K562 (cell line): Measurements from ENCODE around the gene ATMIN. TPM values are rescaled to one million over a fixed set of nuclear protein-coding genes. Genes with fewer than 3 reads are reported as not detected.
A peak's percentile ranks its signal among the peaks of the same experiment; 100 is the strongest.

Source experiments
- EGR1 ChIP-seq: fragments of 450-650 bp; conservative IDR thresholded peaks from 2 replicates; pipeline ENCODE4 v1.6.1; 2017; ENCODE audit warnings: mild to moderate bottlenecking
- FOXA1 ChIP-seq: fragments of 450-650 bp; IDR thresholded peaks from 2 replicates; pipeline ENCODE4 v1.6.1; 2016; ENCODE audit warnings: mild to moderate bottlenecking, borderline replicate concordance
- JUND ChIP-seq, 2 experiments: IDR thresholded peaks; 2 replicates in 1 of 2; 3 replicates in 1 of 2; pipeline ENCODE4 v1.6.1; 2011; ENCODE audit warnings: borderline replicate concordance in 2 of 2, low read depth in 2 of 2, low read length in 2 of 2, improper control_type of control experiment in 1 of 2, missing biosample characterization in 1 of 2, missing genetic modification characterization in 1 of 2, missing genetic modification reagents in 1 of 2
- MBD2 ChIP-seq: sonication (generic); IDR thresholded peaks from 2 replicates; pipeline ENCODE4 v1.6.1; 2016; ENCODE audit warnings: low read depth, borderline replicate concordance
- NR2F6 ChIP-seq: fragments of 450-650 bp; formaldehyde crosslinking; IDR thresholded peaks from 2 replicates; pipeline ENCODE4 v1.4.0; 2020; ENCODE audit warnings: mild to moderate bottlenecking
- POLR2H ChIP-seq: IDR thresholded peaks from 2 replicates; pipeline ENCODE4 v1.6.1; 2016; ENCODE audit warnings: missing genetic modification characterization, low read depth, mild to moderate bottlenecking, control low read depth, missing compliant biosample characterization, moderate library complexity
- SNIP1 ChIP-seq: fragments of 450-650 bp; IDR thresholded peaks from 2 replicates; pipeline ENCODE4 v1.7.1; 2017; ENCODE audit warnings: low read depth, mild to moderate bottlenecking
- SREBF1 ChIP-seq: fragments of 150-350 bp; IDR thresholded peaks from 2 replicates; pipeline ENCODE4 v1.6.1; 2014; ENCODE audit warnings: antibody characterized with exemption, low read depth, low read length, borderline replicate concordance
- XRCC5 ChIP-seq: fragments of 200-400 bp; formaldehyde crosslinking; IDR thresholded peaks from 2 replicates; pipeline ENCODE4 v1.6.1; 2017; ENCODE audit warnings: low read depth, mild to moderate bottlenecking, low read length
- ZNF124 ChIP-seq: sonication (generic); formaldehyde crosslinking; IDR thresholded peaks from 2 replicates; pipeline ENCODE4 v1.8.1; 2022; ENCODE audit warnings: missing genetic modification reagents
- polyA plus RNA-seq, 8 experiments: library from polyadenylated mRNA; depleted of rRNA in 4 of 8; stranded (reverse) in 5 of 8; unstranded in 3 of 8; fragments of >200 nt; fragmentation: Nextera tagmentation in 2 of 8; fragmentation: Illumina TruSeq in 1 of 8; extraction: Ambion mirVana in 2 of 8; extraction: Trizol in 1 of 8; gene quantifications; 2 replicates each; pipeline versions ENCODE4 v1.2.1 to v1.2.3, GENCODE V29; 2011 to 2014; ENCODE audit warnings: inconsistent platforms in 1 of 8, missing spikeins in 1 of 8
- total RNA-seq, 7 experiments: library from RNA; depleted of rRNA in 6 of 7; stranded (reverse); fragments of >200 nt in 6 of 7; fragmentation: Illumina TruSeq in 2 of 7; extraction: Trizol in 2 of 7; gene quantifications; 2 replicates each; pipeline versions ENCODE4 v1.2.1 to v1.2.3, GENCODE V29; 2011 to 2021; ENCODE audit warnings: low replicate concordance in 1 of 7
- TF ChIP-seq, protein P1 (sequence below): fragments of 450-650 bp; IDR thresholded peaks from 2 replicates; pipeline ENCODE4 v1.6.1; 2016; ENCODE audit warnings: borderline replicate concordance
- TF ChIP-seq, protein P2 (sequence below): fragments of 450-650 bp; IDR thresholded peaks from 2 replicates; pipeline ENCODE4 v1.6.1; 2017; ENCODE audit warnings: antibody characterized with exemption, mild to moderate bottlenecking
- TF ChIP-seq, protein P3 (sequence below): sonication (generic); formaldehyde crosslinking; IDR thresholded peaks from 2 replicates; pipeline ENCODE4 v1.8.1; 2022; ENCODE audit warnings: missing genetic modification reagents
- TF ChIP-seq, protein P4 (sequence below): sonication (generic); formaldehyde crosslinking; IDR thresholded peaks from 2 replicates; pipeline ENCODE4 v1.8.0; 2022; ENCODE audit warnings: mild to moderate bottlenecking, missing genetic modification reagents
- TF ChIP-seq, protein P5 (sequence below): IDR thresholded peaks from 3 replicates; pipeline ENCODE4 v1.6.1; 2011; ENCODE audit warnings: borderline replicate concordance, mild to moderate bottlenecking; ENCODE audit not compliant: insufficient read length, insufficient read depth

The ATMIN gene
- total and polyA plus RNA-seq, 9 of the 15 experiments (the other 6 are each of a cell fraction or from before 2014, with no cell fraction given), result 6.7 to 40.9 (median 23.4) TPM

DNA sequence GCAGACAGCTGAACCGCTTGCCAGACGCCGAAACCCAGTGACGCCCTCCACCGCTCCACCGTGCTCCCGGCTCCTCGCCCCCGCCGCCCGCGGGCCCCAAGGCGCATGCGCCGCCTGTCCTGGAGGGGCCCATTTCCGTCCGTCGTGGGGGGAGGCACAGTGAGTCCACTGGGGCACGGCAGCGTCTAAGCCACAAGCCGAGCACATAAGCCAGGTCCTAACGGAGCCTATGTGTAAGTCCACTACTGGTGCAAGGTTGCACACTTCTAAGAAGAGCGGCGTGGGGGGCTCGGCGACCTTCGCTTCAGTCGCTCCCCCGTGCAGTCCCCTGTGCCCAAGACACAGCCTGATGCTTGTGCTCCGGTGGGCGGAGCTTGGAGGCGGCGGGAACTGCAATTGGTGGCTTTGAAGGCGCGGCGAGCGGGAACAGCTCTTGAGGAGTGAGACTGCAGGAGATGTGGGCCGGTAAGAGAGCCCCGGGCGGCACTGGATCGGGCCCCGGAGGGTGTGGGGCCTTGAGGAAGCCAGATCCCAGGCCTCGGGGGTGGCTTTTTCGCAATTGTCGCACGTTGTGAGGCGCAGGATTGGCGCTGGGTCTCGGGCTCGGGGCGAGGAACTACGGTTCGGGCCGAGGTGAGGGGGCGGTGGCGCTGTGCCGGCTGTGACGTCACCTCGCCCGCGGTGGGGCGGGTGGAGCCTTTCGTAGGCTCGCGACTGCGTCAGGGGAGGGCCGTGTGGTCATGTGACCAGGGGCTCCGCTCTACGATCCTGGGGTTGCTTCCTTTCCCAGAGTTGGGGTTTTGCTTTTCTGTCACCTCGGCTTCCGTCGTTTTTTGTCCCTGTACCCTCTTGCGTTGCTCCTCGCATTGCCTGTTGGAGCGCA is 28.6 kb upstream of the ATMIN start, which contains the start of the genes CENPN and CMC2 (continued):
- TF ChIP-seq, protein P1, sequence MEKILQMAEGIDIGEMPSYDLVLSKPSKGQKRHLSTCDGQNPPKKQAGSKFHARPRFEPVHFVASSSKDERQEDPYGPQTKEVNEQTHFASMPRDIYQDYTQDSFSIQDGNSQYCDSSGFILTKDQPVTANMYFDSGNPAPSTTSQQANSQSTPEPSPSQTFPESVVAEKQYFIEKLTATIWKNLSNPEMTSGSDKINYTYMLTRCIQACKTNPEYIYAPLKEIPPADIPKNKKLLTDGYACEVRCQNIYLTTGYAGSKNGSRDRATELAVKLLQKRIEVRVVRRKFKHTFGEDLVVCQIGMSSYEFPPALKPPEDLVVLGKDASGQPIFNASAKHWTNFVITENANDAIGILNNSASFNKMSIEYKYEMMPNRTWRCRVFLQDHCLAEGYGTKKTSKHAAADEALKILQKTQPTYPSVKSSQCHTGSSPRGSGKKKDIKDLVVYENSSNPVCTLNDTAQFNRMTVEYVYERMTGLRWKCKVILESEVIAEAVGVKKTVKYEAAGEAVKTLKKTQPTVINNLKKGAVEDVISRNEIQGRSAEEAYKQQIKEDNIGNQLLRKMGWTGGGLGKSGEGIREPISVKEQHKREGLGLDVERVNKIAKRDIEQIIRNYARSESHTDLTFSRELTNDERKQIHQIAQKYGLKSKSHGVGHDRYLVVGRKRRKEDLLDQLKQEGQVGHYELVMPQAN, result peak; percentile 93; the same call in 1 of the 2 replicates
- TF ChIP-seq, protein P2, sequence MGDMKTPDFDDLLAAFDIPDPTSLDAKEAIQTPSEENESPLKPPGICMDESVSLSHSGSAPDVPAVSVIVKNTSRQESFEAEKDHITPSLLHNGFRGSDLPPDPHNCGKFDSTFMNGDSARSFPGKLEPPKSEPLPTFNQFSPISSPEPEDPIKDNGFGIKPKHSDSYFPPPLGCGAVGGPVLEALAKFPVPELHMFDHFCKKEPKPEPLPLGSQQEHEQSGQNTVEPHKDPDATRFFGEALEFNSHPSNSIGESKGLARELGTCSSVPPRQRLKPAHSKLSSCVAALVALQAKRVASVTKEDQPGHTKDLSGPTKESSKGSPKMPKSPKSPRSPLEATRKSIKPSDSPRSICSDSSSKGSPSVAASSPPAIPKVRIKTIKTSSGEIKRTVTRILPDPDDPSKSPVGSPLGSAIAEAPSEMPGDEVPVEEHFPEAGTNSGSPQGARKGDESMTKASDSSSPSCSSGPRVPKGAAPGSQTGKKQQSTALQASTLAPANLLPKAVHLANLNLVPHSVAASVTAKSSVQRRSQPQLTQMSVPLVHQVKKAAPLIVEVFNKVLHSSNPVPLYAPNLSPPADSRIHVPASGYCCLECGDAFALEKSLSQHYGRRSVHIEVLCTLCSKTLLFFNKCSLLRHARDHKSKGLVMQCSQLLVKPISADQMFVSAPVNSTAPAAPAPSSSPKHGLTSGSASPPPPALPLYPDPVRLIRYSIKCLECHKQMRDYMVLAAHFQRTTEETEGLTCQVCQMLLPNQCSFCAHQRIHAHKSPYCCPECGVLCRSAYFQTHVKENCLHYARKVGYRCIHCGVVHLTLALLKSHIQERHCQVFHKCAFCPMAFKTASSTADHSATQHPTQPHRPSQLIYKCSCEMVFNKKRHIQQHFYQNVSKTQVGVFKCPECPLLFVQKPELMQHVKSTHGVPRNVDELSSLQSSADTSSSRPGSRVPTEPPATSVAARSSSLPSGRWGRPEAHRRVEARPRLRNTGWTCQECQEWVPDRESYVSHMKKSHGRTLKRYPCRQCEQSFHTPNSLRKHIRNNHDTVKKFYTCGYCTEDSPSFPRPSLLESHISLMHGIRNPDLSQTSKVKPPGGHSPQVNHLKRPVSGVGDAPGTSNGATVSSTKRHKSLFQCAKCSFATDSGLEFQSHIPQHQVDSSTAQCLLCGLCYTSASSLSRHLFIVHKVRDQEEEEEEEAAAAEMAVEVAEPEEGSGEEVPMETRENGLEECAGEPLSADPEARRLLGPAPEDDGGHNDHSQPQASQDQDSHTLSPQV, result no peak
- TF ChIP-seq, protein P3, sequence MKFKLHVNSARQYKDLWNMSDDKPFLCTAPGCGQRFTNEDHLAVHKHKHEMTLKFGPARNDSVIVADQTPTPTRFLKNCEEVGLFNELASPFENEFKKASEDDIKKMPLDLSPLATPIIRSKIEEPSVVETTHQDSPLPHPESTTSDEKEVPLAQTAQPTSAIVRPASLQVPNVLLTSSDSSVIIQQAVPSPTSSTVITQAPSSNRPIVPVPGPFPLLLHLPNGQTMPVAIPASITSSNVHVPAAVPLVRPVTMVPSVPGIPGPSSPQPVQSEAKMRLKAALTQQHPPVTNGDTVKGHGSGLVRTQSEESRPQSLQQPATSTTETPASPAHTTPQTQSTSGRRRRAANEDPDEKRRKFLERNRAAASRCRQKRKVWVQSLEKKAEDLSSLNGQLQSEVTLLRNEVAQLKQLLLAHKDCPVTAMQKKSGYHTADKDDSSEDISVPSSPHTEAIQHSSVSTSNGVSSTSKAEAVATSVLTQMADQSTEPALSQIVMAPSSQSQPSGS (CRISPR knock-in tag), result peak; percentile 92
- TF ChIP-seq FOXA1 (no peak), EGR1 (peak; percentile 98), ZNF124 (CRISPR knock-in tag) (no peak), SNIP1 (no peak), NR2F6 (CRISPR knock-in tag) (peak; percentile 18; the same call in 1 of the 2 replicates), SREBF1 (peak; percentile 85), POLR2H (tag) (peak; percentile 91), JUND (IDR thresholded peaks at IDR 0.05; ENCODE audit: borderline replicate concordance, low read depth, low read length) (peak; percentile 97), JUND (tag; IDR thresholded peaks at IDR 0.05; ENCODE audit: borderline replicate concordance, low read depth, low read length) (peak; percentile 92), XRCC5 (peak; percentile 91; the same call in 1 of the 2 replicates), MBD2 (peak; percentile 98)
- TF ChIP-seq, protein P4, sequence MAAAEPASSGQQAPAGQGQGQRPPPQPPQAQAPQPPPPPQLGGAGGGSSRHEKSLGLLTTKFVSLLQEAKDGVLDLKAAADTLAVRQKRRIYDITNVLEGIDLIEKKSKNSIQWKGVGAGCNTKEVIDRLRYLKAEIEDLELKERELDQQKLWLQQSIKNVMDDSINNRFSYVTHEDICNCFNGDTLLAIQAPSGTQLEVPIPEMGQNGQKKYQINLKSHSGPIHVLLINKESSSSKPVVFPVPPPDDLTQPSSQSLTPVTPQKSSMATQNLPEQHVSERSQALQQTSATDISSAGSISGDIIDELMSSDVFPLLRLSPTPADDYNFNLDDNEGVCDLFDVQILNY (CRISPR knock-in tag), result peak; percentile 93
- TF ChIP-seq, protein P5, sequence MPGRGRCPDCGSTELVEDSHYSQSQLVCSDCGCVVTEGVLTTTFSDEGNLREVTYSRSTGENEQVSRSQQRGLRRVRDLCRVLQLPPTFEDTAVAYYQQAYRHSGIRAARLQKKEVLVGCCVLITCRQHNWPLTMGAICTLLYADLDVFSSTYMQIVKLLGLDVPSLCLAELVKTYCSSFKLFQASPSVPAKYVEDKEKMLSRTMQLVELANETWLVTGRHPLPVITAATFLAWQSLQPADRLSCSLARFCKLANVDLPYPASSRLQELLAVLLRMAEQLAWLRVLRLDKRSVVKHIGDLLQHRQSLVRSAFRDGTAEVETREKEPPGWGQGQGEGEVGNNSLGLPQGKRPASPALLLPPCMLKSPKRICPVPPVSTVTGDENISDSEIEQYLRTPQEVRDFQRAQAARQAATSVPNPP, result no peak
